ENCODE results near the gene TNK2.
"Not testable (repeated sequence)": the region's sequence is repeated elsewhere in the genome, so short reads cannot be mapped to it uniquely, and the experiment has no call there.

Gene TNK2

GRCh38 chr3:195883160-195883559 lies 25.2 kb downstream of the TNK2 start:
- DNase-seq = no peak

GRCh38 chr3:195882002-195882441 lies 26.3 kb downstream of the TNK2 start:
- DNase-seq = no peak

GRCh38 chr3:195881276-195881988 lies 26.9 kb downstream of the TNK2 start:
- DNase-seq = no peak

GRCh38 chr3:195880037-195880431 lies 28.3 kb downstream of the TNK2 start:
- DNase-seq = no peak

GRCh38 chr3:195879416-195880036 lies 28.8 kb downstream of the TNK2 start:
- no peak for DNase-seq

GRCh38 chr3:195878424-195879274 lies 29.7 kb downstream of the TNK2 start:
- DNase-seq = no peak

- no peak for DNase-seq
Measured at GRCh38 chr3:195877767-195878423, 30.5 kb downstream of the TNK2 start.

GRCh38 chr3:195877136-195877715 lies 31.1 kb downstream of the TNK2 start:
- no peak for DNase-seq

- no peak for DNase-seq
Measured at GRCh38 chr3:195876297-195877064, 31.9 kb downstream of the TNK2 start.

GRCh38 chr3:195875482-195876236 lies 32.7 kb downstream of the TNK2 start:
- no peak for DNase-seq

- DNase-seq = no peak
Measured at GRCh38 chr3:195873971-195874370, 34.4 kb downstream of the TNK2 start.

GRCh38 chr3:195873281-195873887 lies 35.0 kb downstream of the TNK2 start:
- no peak for DNase-seq

- no peak for DNase-seq
Measured at GRCh38 chr3:195872800-195873199, 35.6 kb downstream of the TNK2 start.

- DNase-seq = no peak
Measured at GRCh38 chr3:195872097-195872496, 36.3 kb downstream of the TNK2 start.

GRCh38 chr3:195871686-195872085 lies 36.7 kb downstream of the TNK2 start:
- not testable (repeated sequence) for DNase-seq

- no peak for DNase-seq
Measured at GRCh38 chr3:195870937-195871336, 37.4 kb downstream of the TNK2 start.

- DNase-seq = no peak
Measured at GRCh38 chr3:195870442-195870841, 37.9 kb downstream of the TNK2 start.

- DNase-seq = no peak
Measured at GRCh38 chr3:195869413-195870001, 38.8 kb downstream of the TNK2 start.

- no peak for DNase-seq
Measured at GRCh38 chr3:195868866-195869412, 39.4 kb downstream of the TNK2 start.

GRCh38 chr3:195868336-195868865 lies 40.0 kb downstream of the TNK2 start:
- no peak for DNase-seq
